Endothelial cell (in vitro differentiated cells): ENCODE results near the gene CLCN3. TPM values are rescaled to one million over a fixed set of nuclear protein-coding genes. Genes with fewer than 3 reads are reported as not detected.

Experiments
- DNase-seq: peaks from one replicate; pipeline ENCODE4 v3.0.0; 2021; ENCODE audit warnings: low spot score
- H3K27ac Mint-ChIP-seq: one replicate; pipeline ENCODE4 v1.8.0; 2021; ENCODE audit warnings: mixed read lengths, inconsistent platforms; ENCODE audit not compliant: unreplicated experiment
- H3K27me3 Mint-ChIP-seq: one replicate; pipeline ENCODE4 v1.8.0; 2021; ENCODE audit warnings: mild to moderate bottlenecking, moderate library complexity, mixed read lengths, inconsistent platforms; ENCODE audit not compliant: unreplicated experiment
- H3K36me3 Mint-ChIP-seq: one replicate; pipeline ENCODE4 v1.8.0; 2021; ENCODE audit warnings: mild to moderate bottlenecking, low read depth, mixed read lengths, inconsistent platforms; ENCODE audit not compliant: unreplicated experiment
- H3K4me1 Mint-ChIP-seq: one replicate; pipeline ENCODE4 v1.8.0; 2021; ENCODE audit warnings: mild to moderate bottlenecking, mixed read lengths, inconsistent platforms; ENCODE audit not compliant: unreplicated experiment
- H3K4me3 Mint-ChIP-seq: one replicate; pipeline ENCODE4 v1.8.0; 2021; ENCODE audit warnings: mild to moderate bottlenecking, mixed read lengths, inconsistent platforms; ENCODE audit not compliant: unreplicated experiment
- H3K9me3 Mint-ChIP-seq: one replicate; pipeline ENCODE4 v1.8.0; 2021; ENCODE audit warnings: mixed read lengths, inconsistent platforms; ENCODE audit not compliant: unreplicated experiment
- total RNA-seq: library from RNA; stranded (reverse); fragmentation: NEBNext Ultra II Directional; extraction: Animal tissue kit (Norgen Biotek cat#: 25700); gene quantifications from one replicate; pipeline ENCODE4 v1.2.1, GENCODE V29; 2021; ENCODE audit not compliant: unreplicated experiment
- TF ChIP-seq, protein P1 (sequence below): fragments of 200-600 bp; sonication (generic); IDR thresholded peaks from one replicate; pipeline ENCODE4 v1.5.0; 2021; ENCODE audit warnings: antibody characterized with exemption; ENCODE audit not compliant: unreplicated experiment

The CLCN3 gene
- total RNA-seq, 1 donor from 2014 or later, result 58.0 TPM

GRCh38 chr4:169652535-169652934 is 32.2 kb downstream of the CLCN3 start:
- TF ChIP-seq, protein P1, sequence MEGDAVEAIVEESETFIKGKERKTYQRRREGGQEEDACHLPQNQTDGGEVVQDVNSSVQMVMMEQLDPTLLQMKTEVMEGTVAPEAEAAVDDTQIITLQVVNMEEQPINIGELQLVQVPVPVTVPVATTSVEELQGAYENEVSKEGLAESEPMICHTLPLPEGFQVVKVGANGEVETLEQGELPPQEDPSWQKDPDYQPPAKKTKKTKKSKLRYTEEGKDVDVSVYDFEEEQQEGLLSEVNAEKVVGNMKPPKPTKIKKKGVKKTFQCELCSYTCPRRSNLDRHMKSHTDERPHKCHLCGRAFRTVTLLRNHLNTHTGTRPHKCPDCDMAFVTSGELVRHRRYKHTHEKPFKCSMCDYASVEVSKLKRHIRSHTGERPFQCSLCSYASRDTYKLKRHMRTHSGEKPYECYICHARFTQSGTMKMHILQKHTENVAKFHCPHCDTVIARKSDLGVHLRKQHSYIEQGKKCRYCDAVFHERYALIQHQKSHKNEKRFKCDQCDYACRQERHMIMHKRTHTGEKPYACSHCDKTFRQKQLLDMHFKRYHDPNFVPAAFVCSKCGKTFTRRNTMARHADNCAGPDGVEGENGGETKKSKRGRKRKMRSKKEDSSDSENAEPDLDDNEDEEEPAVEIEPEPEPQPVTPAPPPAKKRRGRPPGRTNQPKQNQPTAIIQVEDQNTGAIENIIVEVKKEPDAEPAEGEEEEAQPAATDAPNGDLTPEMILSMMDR, result no peak
- no peaks in the 10 kb centered on the region for H3K9me3 Mint-ChIP-seq
- H3K27ac Mint-ChIP-seq, result no peak overlapping the region

GRCh38 chr4:169655401-169655800 is 35.0 kb downstream of the CLCN3 start:
- no peak for DNase-seq
- peaks cover 9% of the 10 kb centered on the region for H3K4me1 Mint-ChIP-seq
- peaks cover 8% of the 10 kb centered on the region for H3K36me3 Mint-ChIP-seq
- TF ChIP-seq, protein P1, result no peak
- no peak overlapping the region for H3K27ac Mint-ChIP-seq
- H3K9me3 Mint-ChIP-seq, result no peaks in the 10 kb centered on the region
- H3K4me3 Mint-ChIP-seq, result no peak overlapping the region
- no peaks in the 10 kb centered on the region for H3K27me3 Mint-ChIP-seq

More at GRCh38 chr4:169652535-169652934, 32.2 kb downstream of the CLCN3 start:
- no peak overlapping the region for H3K4me3 Mint-ChIP-seq
- no peak for DNase-seq
- peaks cover 8% of the 10 kb centered on the region for H3K36me3 Mint-ChIP-seq
- H3K27me3 Mint-ChIP-seq, result no peaks in the 10 kb centered on the region
- H3K4me1 Mint-ChIP-seq, result no peaks in the 10 kb centered on the region

- H3K4me3 Mint-ChIP-seq, result no peak overlapping the region
- H3K27me3 Mint-ChIP-seq, result no peaks in the 10 kb centered on the region
- peaks cover 18% of the 10 kb centered on the region for H3K4me1 Mint-ChIP-seq
- TF ChIP-seq, protein P1, result no peak
- no peak for DNase-seq
- no peaks in the 10 kb centered on the region for H3K9me3 Mint-ChIP-seq
- H3K36me3 Mint-ChIP-seq, result peaks cover 8% of the 10 kb centered on the region
- peak overlapping the region; percentile 32 for H3K27ac Mint-ChIP-seq
These were observed 37.2 kb downstream of the CLCN3 start for GRCh38 chr4:169657470-169658107.

- peaks cover 5% of the 10 kb centered on the region for H3K36me3 Mint-ChIP-seq
- no peaks in the 10 kb centered on the region for H3K9me3 Mint-ChIP-seq
- H3K27me3 Mint-ChIP-seq, result no peaks in the 10 kb centered on the region
- no peak overlapping the region for H3K4me3 Mint-ChIP-seq
- peaks cover 18% of the 10 kb centered on the region for H3K4me1 Mint-ChIP-seq
- DNase-seq, result no peak
- TF ChIP-seq, protein P1, result no peak
- no peak overlapping the region for H3K27ac Mint-ChIP-seq
These were observed 37.8 kb downstream of the CLCN3 start for GRCh38 chr4:169658196-169658595.

DNA sequence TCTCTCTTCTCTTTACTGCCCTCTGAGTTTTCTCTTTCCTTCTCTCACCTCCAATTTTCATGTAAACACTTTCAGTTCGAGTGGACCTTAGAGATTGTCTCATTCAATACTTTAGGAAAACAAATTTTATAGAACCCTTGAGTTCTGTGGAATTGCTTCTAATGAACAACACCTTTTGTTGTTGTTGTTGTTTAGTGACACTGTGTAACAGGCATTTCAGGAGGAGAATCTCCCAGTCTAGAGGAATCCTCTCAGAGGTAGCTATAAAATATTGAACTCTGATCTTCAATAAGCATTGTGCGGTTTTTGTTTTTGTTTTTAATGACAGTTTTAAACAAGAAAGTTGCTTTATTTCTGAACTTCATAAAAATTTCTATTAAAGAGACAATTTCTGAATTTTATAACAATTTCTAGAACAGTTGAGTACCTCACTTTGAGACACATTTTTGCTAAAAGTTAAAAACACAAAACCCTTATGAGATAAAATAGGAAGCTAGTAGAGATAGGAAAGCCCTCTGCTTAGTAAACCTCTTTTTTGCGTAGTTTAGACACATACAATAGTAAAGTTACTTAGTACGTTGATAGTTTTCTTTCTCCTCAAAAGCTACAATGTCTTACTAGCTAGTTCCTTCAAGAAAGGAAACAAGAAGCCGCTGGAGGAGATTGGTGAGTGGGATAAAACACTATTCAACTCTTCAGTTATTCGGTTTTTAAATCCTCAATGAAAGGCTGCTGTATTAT is 38.8 kb downstream of the CLCN3 start:
- H3K27ac Mint-ChIP-seq, result peak overlapping the region; percentile 99

More for the DNA sequence above, 38.8 kb downstream of the CLCN3 start:
- Mint-ChIP-seq H3K36me3 (peaks cover 2% of the 10 kb centered on the region), H3K9me3 (no peaks in the 10 kb centered on the region), H3K27me3 (no peaks in the 10 kb centered on the region), H3K4me3 (no peak overlapping the region), H3K4me1 (peaks cover 25% of the 10 kb centered on the region)
- TF ChIP-seq, protein P1, result no peak
- DNase-seq, result no peak
